Nephron progenitor cell (in vitro differentiated cells): ENCODE results near the gene JAZF1.

Source experiments
- DNase-seq: peaks from one replicate; pipeline ENCODE4 v3.0.0; 2021
- H3K27ac Mint-ChIP-seq: 2 replicates; pipeline ENCODE4 v1.8.0; 2021; ENCODE audit warnings: mild to moderate bottlenecking, moderate library complexity, mixed read lengths
- H3K27me3 Mint-ChIP-seq: 2 replicates; pipeline ENCODE4 v1.8.0; 2021; ENCODE audit warnings: mild to moderate bottlenecking, low read depth, mixed read lengths; ENCODE audit not compliant: poor library complexity
- H3K36me3 Mint-ChIP-seq: 2 replicates; pipeline ENCODE4 v1.8.0; 2021; ENCODE audit warnings: low read depth, mixed read lengths
- H3K4me1 Mint-ChIP-seq: 2 replicates; pipeline ENCODE4 v1.8.0; 2021; ENCODE audit warnings: mixed read lengths
- H3K4me3 Mint-ChIP-seq: 2 replicates; pipeline ENCODE4 v1.8.0; 2021; ENCODE audit warnings: mild to moderate bottlenecking, moderate library complexity, mixed read lengths
- H3K9me3 Mint-ChIP-seq: 2 replicates; pipeline ENCODE4 v1.8.0; 2021; ENCODE audit warnings: mild to moderate bottlenecking, moderate library complexity, mixed read lengths
- CTCF ChIP-seq: fragments of 200-600 bp; sonication (generic); IDR thresholded peaks from 2 replicates; pipeline ENCODE4 v1.5.0; 2021; ENCODE audit warnings: antibody characterized with exemption

JAZF1 gene

GRCh38 chr7:27825891-27826290 is 354.7 kb downstream of the JAZF1 start:
- Mint-ChIP-seq H3K27me3 (no peaks in the 10 kb centered on the region), H3K36me3 (peaks cover 18% of the 10 kb centered on the region), H3K27ac (no peak overlapping the region), H3K4me1 (peaks cover 5% of the 10 kb centered on the region), H3K9me3 (no peaks in the 10 kb centered on the region), H3K4me3 (no peak overlapping the region)
- DNase-seq: no peak
- no peak for TF ChIP-seq CTCF

- DNase-seq: no peak
- Mint-ChIP-seq H3K4me3 (no peak overlapping the region), H3K27me3 (no peaks in the 10 kb centered on the region), H3K27ac (no peak overlapping the region), H3K4me1 (peaks cover 5% of the 10 kb centered on the region), H3K36me3 (peaks cover 16% of the 10 kb centered on the region), H3K9me3 (no peaks in the 10 kb centered on the region)
- TF ChIP-seq CTCF: no peak
These were observed 358.4 kb downstream of the JAZF1 start for GRCh38 chr7:27822245-27822644.

- Mint-ChIP-seq H3K27ac (no peak overlapping the region), H3K27me3 (no peaks in the 10 kb centered on the region), H3K36me3 (peaks cover 21% of the 10 kb centered on the region), H3K9me3 (peaks cover 4% of the 10 kb centered on the region), H3K4me3 (no peak overlapping the region), H3K4me1 (no peaks in the 10 kb centered on the region)
- DNase-seq: no peak
- no peak for TF ChIP-seq CTCF
These were observed 367.9 kb downstream of the JAZF1 start for GRCh38 chr7:27812706-27813105.

- no peak for DNase-seq
- Mint-ChIP-seq H3K27me3 (no peaks in the 10 kb centered on the region), H3K4me3 (no peak overlapping the region), H3K4me1 (no peaks in the 10 kb centered on the region), H3K36me3 (peaks cover 19% of the 10 kb centered on the region), H3K9me3 (peaks cover 4% of the 10 kb centered on the region), H3K27ac (no peak overlapping the region)
- TF ChIP-seq CTCF: no peak
These were observed 370.4 kb downstream of the JAZF1 start for GRCh38 chr7:27810186-27810585.

- no peak for TF ChIP-seq CTCF
- Mint-ChIP-seq H3K27me3 (no peaks in the 10 kb centered on the region), H3K27ac (no peak overlapping the region), H3K36me3 (peaks cover 5% of the 10 kb centered on the region), H3K9me3 (no peaks in the 10 kb centered on the region), H3K4me3 (no peak overlapping the region), H3K4me1 (no peaks in the 10 kb centered on the region)
- DNase-seq: no peak
These were observed 372.0 kb downstream of the JAZF1 start for GRCh38 chr7:27808626-27809025.

- no peaks in the 10 kb centered on the region for H3K4me1 Mint-ChIP-seq
- TF ChIP-seq CTCF: no peak
- no peaks in the 10 kb centered on the region for H3K27me3 Mint-ChIP-seq
- H3K9me3 Mint-ChIP-seq: no peaks in the 10 kb centered on the region
- H3K36me3 Mint-ChIP-seq: peaks cover 5% of the 10 kb centered on the region
- no peak overlapping the region for H3K4me3 Mint-ChIP-seq
- no peak overlapping the region for H3K27ac Mint-ChIP-seq
- no peak for DNase-seq
These were observed 376.5 kb downstream of the JAZF1 start for GRCh38 chr7:27804139-27804538.
